ENCODE data around the gene KIF1B. TPM values are rescaled to one million over a fixed set of nuclear protein-coding genes. Genes with fewer than 3 reads are reported as not detected.
A peak's percentile ranks its signal among the peaks of the same experiment; 100 is the strongest.

The KIF1B gene
- total RNA-seq, 1 experiment from 2014 or later = 57.7 TPM

DNA sequence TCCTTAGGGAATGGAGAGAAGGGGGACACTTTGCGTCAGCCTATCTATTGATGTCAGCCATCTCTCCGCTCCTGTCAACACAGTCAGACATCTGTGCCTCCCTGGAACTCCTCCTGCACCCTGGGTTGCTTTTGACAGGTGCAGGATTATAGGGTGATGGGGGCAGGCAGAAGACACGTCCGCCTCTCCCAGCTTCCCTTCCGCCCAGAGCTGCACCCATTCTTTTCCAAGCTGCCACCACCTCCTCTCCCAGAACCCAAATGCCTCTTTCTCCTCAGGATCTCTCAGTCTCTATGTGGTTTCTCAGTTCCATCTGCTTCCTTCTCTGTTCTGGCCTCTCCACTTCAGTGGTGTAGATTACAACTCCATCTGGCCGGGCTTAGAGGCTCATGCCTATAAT is 17.1 kb upstream of the KIF1B start:
- Histone ChIP-seq H3K9me3 (ENCODE audit: control insufficient read depth, low read depth, low read length) (no peaks in the 10 kb centered on the region), H3K27me3 (ENCODE audit: insufficient read depth, low read length) (no peaks in the 10 kb centered on the region), H4K91ac (ENCODE audit: insufficient read length, low read depth, low read length) (no peak overlapping the region), H2BK12ac (ENCODE audit: insufficient read length, low read depth, low read length) (no peak overlapping the region), H3K4me1 (ENCODE audit: insufficient read depth, low read length) (no peaks in the 10 kb centered on the region), H2BK5ac (ENCODE audit: insufficient read length, low read length) (no peak overlapping the region), H3T11ph (ENCODE audit: low read length) (no peak overlapping the region), H4K8ac (replicated peaks; ENCODE audit: insufficient read length, low read depth, low read length) (no peak overlapping the region), H3K18ac (ENCODE audit: insufficient read length, low read depth, low read length) (no peak overlapping the region), H3K79me2 (ENCODE audit: insufficient read depth, low read length) (no peaks in the 10 kb centered on the region), H3K4me2 (ENCODE audit: insufficient read depth, insufficient read length, low read length) (no peak overlapping the region), H4K20me1 (ENCODE audit: control insufficient read depth, insufficient read depth, insufficient read length) (no peaks in the 10 kb centered on the region), H3K23ac (ENCODE audit: insufficient read length, low read depth, low read length) (no peak overlapping the region), H3K14ac (ENCODE audit: insufficient read depth, low read length) (no peak overlapping the region), H3K23me2 (ENCODE audit: insufficient read length, low read depth, low read length, poor library complexity, severe bottlenecking) (no peaks in the 10 kb centered on the region), H3K4ac (ENCODE audit: low read depth, low read length) (no peak overlapping the region), H3K79me1 (ENCODE audit: insufficient read depth, low read depth, low read length, poor library complexity, severe bottlenecking) (no peaks in the 10 kb centered on the region), H3K9ac (ENCODE audit: extremely low read depth, insufficient read length, low read length) (no peak overlapping the region), H2AK5ac (ENCODE audit: insufficient read length, low read length) (no peak overlapping the region), H2BK15ac (ENCODE audit: low read depth, low read length) (no peak overlapping the region), H2BK20ac (ENCODE audit: low read depth, low read length, poor library complexity, severe bottlenecking) (no peak overlapping the region), H2BK120ac (ENCODE audit: low read depth, low read length, poor library complexity, severe bottlenecking) (no peak overlapping the region), H4K5ac (ENCODE audit: insufficient read length, low read depth, low read length) (no peak overlapping the region), H3K56ac (ENCODE audit: insufficient read length, low read depth, low read length) (no peak overlapping the region), H2AFZ (ENCODE audit: low read length) (no peak overlapping the region), H3K27ac (ENCODE audit: insufficient read length, low read depth, low read length) (no peak overlapping the region)
- H3K4me1 Mint-ChIP-seq = peaks cover 0 to 6% of the 10 kb centered on the region in 2 experiments; a peak in 3 of 4 replicates
- WGBS (ENCODE audit: extremely low coverage, insufficient read length, low lambda C conversion rate) = no CpG with 5 or more reads among the region's 6 CpGs
- no peak for DNase-seq
- H3K27me3 Mint-ChIP-seq (ENCODE audit: low read depth) = no peaks in the 10 kb centered on the region; the same call in 1 of the 2 replicates
- H3K9me3 Mint-ChIP-seq = peaks cover 3 to 5% of the 10 kb centered on the region in 2 experiments; a peak in 3 of 5 replicates
- H3K36me3 Mint-ChIP-seq (ENCODE audit: insufficient read depth in 1 of 3, low read depth in 3 of 3) = no peaks in the 10 kb centered on the region; a peak in 1 of 7 replicates
- peak overlapping the region in 1 of 3 experiments; percentile 15; a peak in 1 of 7 replicates for H3K27ac Mint-ChIP-seq
- TF ChIP-seq, protein P1, sequence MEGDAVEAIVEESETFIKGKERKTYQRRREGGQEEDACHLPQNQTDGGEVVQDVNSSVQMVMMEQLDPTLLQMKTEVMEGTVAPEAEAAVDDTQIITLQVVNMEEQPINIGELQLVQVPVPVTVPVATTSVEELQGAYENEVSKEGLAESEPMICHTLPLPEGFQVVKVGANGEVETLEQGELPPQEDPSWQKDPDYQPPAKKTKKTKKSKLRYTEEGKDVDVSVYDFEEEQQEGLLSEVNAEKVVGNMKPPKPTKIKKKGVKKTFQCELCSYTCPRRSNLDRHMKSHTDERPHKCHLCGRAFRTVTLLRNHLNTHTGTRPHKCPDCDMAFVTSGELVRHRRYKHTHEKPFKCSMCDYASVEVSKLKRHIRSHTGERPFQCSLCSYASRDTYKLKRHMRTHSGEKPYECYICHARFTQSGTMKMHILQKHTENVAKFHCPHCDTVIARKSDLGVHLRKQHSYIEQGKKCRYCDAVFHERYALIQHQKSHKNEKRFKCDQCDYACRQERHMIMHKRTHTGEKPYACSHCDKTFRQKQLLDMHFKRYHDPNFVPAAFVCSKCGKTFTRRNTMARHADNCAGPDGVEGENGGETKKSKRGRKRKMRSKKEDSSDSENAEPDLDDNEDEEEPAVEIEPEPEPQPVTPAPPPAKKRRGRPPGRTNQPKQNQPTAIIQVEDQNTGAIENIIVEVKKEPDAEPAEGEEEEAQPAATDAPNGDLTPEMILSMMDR (conservative IDR thresholded peaks at IDR 0.05) = no peak
- no peak overlapping the region; a peak in 1 of 5 replicates for H3K4me3 Mint-ChIP-seq
